ENCODE data around the gene GIMAP2.
A peak's percentile ranks its signal among the peaks of the same experiment; 100 is the strongest.
"Not testable (repeated sequence)": the region's sequence is repeated elsewhere in the genome, so short reads cannot be mapped to it uniquely, and the experiment has no call there.

GIMAP2 gene

GRCh38 chr7:150680364-150680763 lies 5.1 kb upstream of the GIMAP2 start:
- not testable (repeated sequence) for H3K4me3 ChIP-seq (ENCODE audit: low read depth, low read length); H3K27ac ChIP-seq; H3K36me3 ChIP-seq (ENCODE audit: control insufficient read depth, insufficient read depth, low read length)

GRCh38 chr7:150686030-150686631 lies 625 bp downstream of the GIMAP2 start:
- H3K9me3 ChIP-seq (ENCODE audit: control insufficient read depth, low read length): no peaks in the 10 kb centered on the region
- no peak for TF ChIP-seq CTCF (IDR thresholded peaks at IDR 0.05)
- H3K79me2 ChIP-seq: no peaks in the 10 kb centered on the region
- no peaks in the 10 kb centered on the region for H3K36me3 ChIP-seq (ENCODE audit: control insufficient read depth, insufficient read depth, low read length)
- H3K4me2 ChIP-seq (ENCODE audit: low read length): peak overlapping the region; percentile 3
- no peak overlapping the region for H2AFZ ChIP-seq
- no peak overlapping the region for H3K9ac ChIP-seq
- peak overlapping the region; percentile 46 for H3K4me3 ChIP-seq (ENCODE audit: low read depth, low read length)
- peak overlapping the region; percentile 72 for H3K27ac ChIP-seq
- H3K4me1 ChIP-seq: no peaks in the 10 kb centered on the region
- no peaks in the 10 kb centered on the region for H3K27me3 ChIP-seq (ENCODE audit: control insufficient read depth, insufficient read depth, low read length)

More at GRCh38 chr7:150680364-150680763, 5.1 kb upstream of the GIMAP2 start:
- not testable (repeated sequence) for H3K4me1 ChIP-seq; H3K79me2 ChIP-seq; H3K9ac ChIP-seq; H3K4me2 ChIP-seq (ENCODE audit: low read length); H3K27me3 ChIP-seq (ENCODE audit: control insufficient read depth, insufficient read depth, low read length); H2AFZ ChIP-seq; H3K9me3 ChIP-seq (ENCODE audit: control insufficient read depth, low read length)

GRCh38 chr7:150688630-150689029 lies 3.1 kb downstream of the GIMAP2 start:
- H2AFZ ChIP-seq: no peak overlapping the region
- H3K9ac ChIP-seq: no peak overlapping the region
- H3K27ac ChIP-seq: no peak overlapping the region
- no peaks in the 10 kb centered on the region for H3K36me3 ChIP-seq (ENCODE audit: control insufficient read depth, insufficient read depth, low read length)
- no peak for TF ChIP-seq CTCF (IDR thresholded peaks at IDR 0.05)
- H3K4me1 ChIP-seq: no peaks in the 10 kb centered on the region
- no peaks in the 10 kb centered on the region for H3K9me3 ChIP-seq (ENCODE audit: control insufficient read depth, low read length)
- no peak overlapping the region for H3K4me3 ChIP-seq (ENCODE audit: low read depth, low read length)
- no peaks in the 10 kb centered on the region for H3K27me3 ChIP-seq (ENCODE audit: control insufficient read depth, insufficient read depth, low read length)
- H3K79me2 ChIP-seq: no peaks in the 10 kb centered on the region
- no peak overlapping the region for H3K4me2 ChIP-seq (ENCODE audit: low read length)

- Histone ChIP-seq H3K36me3 (ENCODE audit: control insufficient read depth, insufficient read depth, low read length) (no peaks in the 10 kb centered on the region), H3K4me1 (no peaks in the 10 kb centered on the region), H2AFZ (no peak overlapping the region), H3K4me2 (ENCODE audit: low read length) (no peak overlapping the region), H3K27me3 (ENCODE audit: control insufficient read depth, insufficient read depth, low read length) (no peaks in the 10 kb centered on the region), H3K9ac (no peak overlapping the region), H3K9me3 (ENCODE audit: control insufficient read depth, low read length) (no peaks in the 10 kb centered on the region), H3K4me3 (ENCODE audit: low read depth, low read length) (no peak overlapping the region), H3K27ac (no peak overlapping the region), H3K79me2 (no peaks in the 10 kb centered on the region)
- no peak for TF ChIP-seq CTCF (IDR thresholded peaks at IDR 0.05)
Observed at GRCh38 chr7:150695654-150696053, 10.1 kb downstream of the GIMAP2 start.

GRCh38 chr7:150703209-150703608 lies 17.7 kb downstream of the GIMAP2 start:
- Histone ChIP-seq H2AFZ (no peak overlapping the region), H3K4me3 (ENCODE audit: low read depth, low read length) (no peak overlapping the region), H3K9me3 (ENCODE audit: control insufficient read depth, low read length) (no peaks in the 10 kb centered on the region), H3K27me3 (ENCODE audit: control insufficient read depth, insufficient read depth, low read length) (no peaks in the 10 kb centered on the region), H3K79me2 (no peaks in the 10 kb centered on the region), H3K4me1 (no peaks in the 10 kb centered on the region), H3K27ac (no peak overlapping the region), H3K9ac (no peak overlapping the region), H3K36me3 (ENCODE audit: control insufficient read depth, insufficient read depth, low read length) (no peaks in the 10 kb centered on the region), H3K4me2 (ENCODE audit: low read length) (no peak overlapping the region)
- TF ChIP-seq CTCF (IDR thresholded peaks at IDR 0.05): no peak
